Fibroblast of peridontal ligament (primary cell): Measurements from ENCODE around the gene DTL.

Experiments used
- DNase-seq: peaks from one replicate; pipeline ENCODE4 v3.0.0-alpha.2; 2010; ENCODE audit errors: extremely low read depth

DTL gene

DNA sequence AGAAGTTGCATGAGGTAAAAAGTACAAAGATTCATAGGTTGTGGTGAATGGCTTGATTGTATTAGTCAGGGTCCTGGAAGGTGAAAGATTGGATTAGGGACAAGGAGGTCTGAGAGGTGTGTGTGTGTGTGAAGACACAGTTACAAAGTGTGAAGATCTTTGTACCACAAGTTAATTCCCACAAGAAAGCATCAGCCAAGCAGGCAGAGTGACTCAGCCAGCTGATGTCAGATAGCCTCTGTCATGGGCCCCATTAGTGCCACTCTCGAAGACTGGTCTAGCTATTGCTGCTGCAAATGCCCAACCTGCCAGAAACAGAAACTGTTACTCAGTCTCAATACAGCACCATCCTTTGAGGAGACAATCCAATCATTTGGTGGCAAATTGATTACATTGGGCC lies 96.5 kb downstream of the DTL start:
- DNase-seq: no peak

DNA sequence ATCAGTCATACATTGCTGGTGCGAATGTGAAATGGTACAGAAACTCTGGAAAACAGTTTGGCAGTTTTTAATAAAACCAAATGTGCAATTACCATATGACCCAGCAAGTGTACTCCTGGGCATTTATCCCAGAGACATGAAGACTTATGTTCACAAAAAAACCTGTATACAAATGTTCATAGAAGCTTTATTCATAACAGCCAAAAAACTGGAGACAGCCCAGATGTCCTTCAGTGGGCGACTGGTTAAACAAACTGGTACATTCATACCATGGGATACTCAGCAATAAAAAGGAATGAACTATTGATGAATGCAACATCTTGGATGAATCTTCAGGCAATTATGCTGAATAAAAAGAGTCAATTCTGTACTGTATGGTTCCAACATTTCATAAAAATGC lies 97.8 kb downstream of the DTL start:
- peak; percentile 51 for DNase-seq

DNA sequence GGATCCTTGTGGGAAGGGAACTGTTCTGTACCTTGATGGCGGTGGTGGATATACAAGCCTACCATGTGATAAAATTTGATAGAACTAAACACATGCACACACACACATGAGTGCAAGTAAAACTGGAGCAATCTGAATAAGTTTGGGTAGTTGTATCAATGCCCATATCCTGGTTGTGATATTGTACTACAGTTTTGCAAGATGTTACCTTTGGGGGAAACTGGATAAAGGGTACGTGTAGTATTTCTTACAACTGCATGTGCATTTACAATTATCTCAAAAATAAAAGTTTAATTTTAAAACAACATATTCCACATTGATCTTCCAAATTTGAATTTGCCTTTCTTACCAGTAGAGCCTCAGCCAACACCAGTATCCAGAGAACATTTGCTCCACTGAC lies 99.6 kb downstream of the DTL start:
- DNase-seq: no peak

DNA sequence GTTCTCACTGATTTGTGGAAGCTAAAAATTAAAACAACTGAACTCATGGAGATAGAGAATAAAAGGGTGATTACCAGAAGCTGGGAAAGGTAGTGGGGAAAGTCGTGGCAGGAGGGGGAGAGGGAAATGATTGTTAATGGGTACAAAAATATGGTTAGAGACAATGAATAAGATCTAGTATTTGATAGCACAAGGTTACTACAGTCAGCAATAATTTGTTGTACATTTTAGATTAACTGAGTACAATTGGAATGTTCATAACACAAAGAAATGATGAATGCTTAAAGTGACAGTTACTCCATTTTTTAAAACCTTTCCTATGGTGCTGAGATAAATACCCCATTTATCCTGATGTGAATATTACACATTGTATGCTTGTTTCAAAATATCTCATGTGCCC lies 102.3 kb downstream of the DTL start:
- no peak for DNase-seq

DNA sequence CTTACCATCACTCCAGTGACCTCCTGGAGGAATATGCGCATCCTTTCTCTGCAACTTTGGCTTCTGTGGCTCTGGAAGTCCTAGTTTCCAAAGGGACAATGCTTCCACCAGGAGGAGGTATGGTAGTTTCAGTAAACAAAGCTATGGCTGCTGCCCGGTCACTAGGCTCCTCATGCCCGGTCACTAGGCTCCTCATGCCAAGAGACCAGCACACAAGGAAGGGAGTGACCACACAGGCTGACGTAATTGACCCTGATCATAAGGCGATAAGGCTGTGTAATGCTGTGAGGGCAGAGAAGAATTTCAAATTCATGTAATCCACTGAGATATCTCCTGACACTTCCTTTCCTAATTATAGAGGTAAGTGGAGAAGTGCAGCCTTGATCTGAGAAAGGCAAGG lies 102.9 kb downstream of the DTL start:
- DNase-seq: no peak

DNA sequence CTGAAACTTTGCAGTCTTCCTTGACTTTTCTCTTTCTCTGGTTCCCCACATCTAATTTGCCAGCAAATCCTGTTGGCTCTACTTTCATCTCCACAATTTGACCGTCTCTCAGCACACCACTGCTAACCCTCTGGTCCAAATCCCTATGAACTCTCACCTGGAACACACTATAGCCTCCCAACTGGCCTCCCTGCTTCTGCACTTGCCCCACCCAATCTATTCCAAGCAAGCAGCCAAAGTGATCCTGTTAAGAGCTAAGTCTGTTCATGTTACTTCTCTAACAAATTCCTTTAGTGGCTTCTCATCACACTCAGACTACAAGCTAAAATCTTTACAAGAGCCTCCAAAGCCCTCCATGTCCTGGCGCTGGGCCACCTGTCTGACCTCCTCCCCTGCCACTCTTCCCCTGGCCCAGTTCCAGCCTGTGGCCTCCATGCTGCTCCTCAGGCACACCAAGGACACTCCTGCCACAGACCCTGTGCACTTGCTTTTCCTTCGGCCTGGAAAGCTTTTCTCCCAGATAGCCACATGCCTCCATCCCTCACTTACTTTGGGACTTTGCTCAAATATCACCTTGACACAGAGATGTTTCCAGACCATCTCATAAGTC lies 104.1 kb downstream of the DTL start:
- no peak for DNase-seq

DNA sequence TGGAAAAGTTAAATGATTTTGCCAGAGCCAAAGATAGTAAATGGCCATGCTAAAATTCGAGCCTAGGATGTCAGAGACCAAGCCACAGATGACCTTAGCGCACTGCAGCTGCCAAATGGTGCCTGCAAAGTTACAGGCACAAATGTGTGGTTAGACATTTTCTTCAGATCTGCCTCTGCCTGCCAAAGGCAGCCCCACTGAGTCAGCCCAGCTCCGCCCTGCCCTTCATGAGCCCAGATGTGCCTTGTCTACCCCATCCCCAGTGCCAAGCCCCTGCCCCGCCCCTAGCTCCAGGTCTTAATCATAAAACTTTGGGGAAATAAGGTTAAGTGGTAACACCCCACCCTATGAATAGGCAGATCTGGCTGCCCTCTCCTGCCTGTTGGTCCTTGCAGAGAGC lies 105.9 kb downstream of the DTL start:
- DNase-seq: peak; percentile 19

DNA sequence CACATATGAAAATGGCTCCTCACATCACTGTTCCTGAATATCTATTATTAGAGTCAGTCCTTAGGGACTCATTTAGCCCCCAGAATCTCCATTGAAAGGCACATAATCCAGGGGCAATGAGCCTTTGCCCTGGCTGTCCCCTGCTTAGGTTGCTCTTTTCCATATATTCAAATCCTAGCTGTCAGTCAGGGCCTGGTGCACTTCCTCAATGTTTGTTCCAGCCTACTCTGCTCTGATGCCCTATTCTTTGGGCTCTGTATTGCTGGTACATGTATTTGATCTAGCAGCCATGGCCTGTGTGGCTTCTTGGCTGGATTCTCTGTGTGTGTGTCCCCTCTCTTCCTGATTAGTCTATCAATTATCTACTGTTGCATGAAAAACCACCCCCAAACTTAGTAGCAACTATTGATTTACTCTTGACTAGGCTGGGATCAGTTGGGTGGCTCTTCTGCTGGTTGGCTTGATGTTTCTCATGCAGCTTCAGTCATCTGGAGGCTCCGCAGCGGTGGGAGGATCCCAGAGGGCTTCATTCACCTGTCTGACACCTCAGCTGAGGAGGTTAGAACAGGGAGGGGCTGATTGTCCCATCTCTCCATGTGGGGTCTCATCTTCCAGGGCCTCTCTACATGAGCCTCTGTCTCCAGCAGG lies 107.5 kb downstream of the DTL start:
- no peak for DNase-seq

DNA sequence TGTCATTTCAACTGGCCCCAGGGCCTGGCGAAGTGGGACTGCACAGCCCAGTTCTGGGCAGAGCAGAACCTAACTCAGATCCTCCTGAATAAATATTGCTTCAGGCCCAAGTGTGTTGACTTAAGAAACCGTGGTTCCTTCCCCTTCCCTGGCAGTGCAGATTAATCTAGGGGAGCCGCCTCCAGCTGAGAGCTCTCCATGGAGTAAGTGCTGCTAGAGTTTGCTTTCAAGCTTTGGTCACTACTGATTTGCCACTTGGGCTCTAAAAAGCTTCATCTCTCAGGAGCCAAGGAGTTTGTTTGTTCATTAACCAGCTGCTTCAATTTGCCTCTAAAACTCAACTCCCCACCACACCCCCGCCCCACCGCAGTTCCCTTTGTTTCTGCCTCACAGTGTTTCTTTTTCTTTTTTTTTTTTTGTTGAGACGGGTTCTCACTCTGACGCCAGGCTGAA lies 112.1 kb downstream of the DTL start:
- no peak for DNase-seq

DNA sequence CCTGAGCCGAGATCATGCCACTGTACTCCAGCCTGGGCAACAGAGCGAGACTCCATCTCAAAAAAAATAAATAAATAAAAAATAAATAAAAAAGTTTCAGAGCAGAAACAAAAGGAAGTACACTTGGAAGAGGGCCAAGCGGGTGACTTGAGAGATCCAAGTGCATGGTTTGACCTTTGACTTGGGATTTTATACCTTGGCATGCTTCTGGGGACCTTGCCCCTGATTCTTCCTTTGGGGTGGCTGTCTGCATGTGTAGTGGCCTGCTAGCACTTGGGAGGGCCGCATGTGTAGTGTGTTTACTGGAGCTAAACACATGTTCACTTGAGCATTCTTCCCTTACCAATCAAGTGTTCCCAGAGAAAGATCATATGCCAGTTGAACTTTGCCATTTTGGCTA lies 114.0 kb downstream of the DTL start:
- DNase-seq: no peak

DNA sequence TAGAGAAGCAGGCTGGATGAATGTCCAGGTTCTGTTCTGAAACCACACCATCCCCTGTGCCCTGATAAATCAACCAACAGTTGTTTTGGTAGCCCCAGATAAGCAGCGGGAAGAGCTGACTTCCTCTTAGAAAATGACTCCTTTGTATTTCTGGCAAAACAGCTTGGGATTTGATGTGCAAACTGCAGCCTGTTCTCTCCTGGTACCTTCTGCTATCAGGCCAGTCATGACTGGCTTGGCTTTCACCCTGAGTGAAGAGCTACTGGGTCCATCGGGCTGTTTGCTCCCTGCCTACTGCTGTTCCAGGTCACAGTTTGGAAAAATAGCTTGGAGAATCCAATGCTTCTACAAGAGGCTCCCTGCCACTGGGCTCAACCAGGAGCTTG lies 116.8 kb downstream of the DTL start:
- no peak for DNase-seq

DNA sequence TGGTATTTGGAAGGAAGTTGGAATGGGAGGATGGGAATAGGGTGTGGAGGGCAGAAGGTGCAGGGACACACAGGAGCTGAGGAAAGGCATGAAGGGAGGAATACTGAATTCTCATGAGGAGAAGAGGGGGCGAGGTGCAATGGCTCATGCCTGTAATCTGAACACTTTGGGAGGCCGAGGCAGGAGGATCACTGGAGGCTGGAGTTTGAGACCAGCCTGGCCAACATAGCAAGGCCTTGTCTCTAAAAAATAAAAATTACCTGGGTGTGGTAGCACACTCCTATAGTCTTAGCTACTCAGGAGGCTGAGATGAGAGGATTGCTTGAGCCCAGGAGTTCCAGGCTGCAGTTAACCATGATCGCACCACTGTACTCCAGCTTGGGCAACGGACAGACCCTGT lies 117.3 kb downstream of the DTL start:
- DNase-seq: no peak

DNA sequence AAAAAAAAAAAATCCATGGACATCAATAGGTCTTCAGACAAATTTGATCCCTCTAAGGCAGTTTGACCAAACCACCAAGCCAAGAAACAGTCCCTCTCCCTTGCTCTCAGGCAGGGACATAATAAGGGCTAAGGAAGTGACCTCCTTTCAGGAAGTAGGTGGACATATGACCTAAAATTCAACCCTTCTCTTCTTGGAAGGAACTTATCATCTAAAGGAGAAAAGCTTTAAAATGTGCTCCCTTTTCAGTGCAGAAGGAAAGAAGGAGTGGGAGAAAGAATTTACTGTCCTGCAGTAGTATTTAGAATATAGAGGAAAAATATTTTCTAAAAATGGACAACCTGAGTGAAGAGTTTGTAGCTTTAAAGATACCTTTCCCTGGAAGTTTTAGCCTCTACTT lies 118.1 kb downstream of the DTL start:
- DNase-seq: no peak
